Right ventricle myocardium inferior (tissue), 1 donor: Measurements from ENCODE around the gene OR1S2. TPM values are rescaled to one million over a fixed set of nuclear protein-coding genes. Genes with fewer than 3 reads are reported as not detected.
"Not testable (repeated sequence)": the region's sequence is repeated elsewhere in the genome, so short reads cannot be mapped to it uniquely, and the experiment has no call there.

Experiments
- ATAC-seq: fragments of 200-7000 bp; cut with Tn5 transposase; one replicate; pipeline ENCODE4 v1.9.1; 2020; ENCODE audit warnings: mild to moderate bottlenecking, moderate library complexity
- DNase-seq: peaks from one replicate; pipeline ENCODE4 v3.0.0; 2021; ENCODE audit errors: missing footprints
- intact Hi-C: fragments of 100-400 bp; cut with DNase I; formaldehyde crosslinking; loops from one replicate; pipeline ENCODE4 v1.11.0; 2022
- long read RNA-seq: library from polyadenylated mRNA; unstranded; transcript quantifications from one replicate; pipeline ENCODE4 v2.0.0, GENCODE V29; 2021
- total RNA-seq: library from RNA; stranded (reverse); fragmentation: NEBNext Ultra II Directional; extraction: Animal tissue kit (Norgen Biotek cat#: 25700); gene quantifications from one replicate; pipeline ENCODE4 v1.2.1, GENCODE V29; 2021
- donor health status: DM: no; HTN: yes; CAD: no; lungs with severe emphysema.

Gene OR1S2
- total RNA-seq: not detected
- long read RNA-seq: 0 reads

- ATAC-seq (no peak), DNase-seq (no peak)
- intact Hi-C loops: no loop called here
These were observed at the start of gene OR1S2 for GRCh38 chr11:58204042-58204441. Gene OR1S2 (minus strand): TSS chr11:58204142. CDS start chr11:58204142, 0 bp downstream.

- intact Hi-C loops: no loop called here
- ATAC-seq: no peak
- DNase-seq: no peak
These were observed 40.0 kb upstream of the OR1S2 start for GRCh38 chr11:58243954-58244353.

GRCh38 chr11:58227956-58228615, 24.1 kb upstream of the OR1S2 start:
- intact Hi-C loops: no loop called here
- ATAC-seq (no peak), DNase-seq (no peak)

- intact Hi-C loops: no loop called here
- DNase-seq (no peak), ATAC-seq (no peak)
These were observed 18.8 kb upstream of the OR1S2 start for GRCh38 chr11:58222721-58223120.

- no peak for DNase-seq
- intact Hi-C loops: no loop called here
- no peak for ATAC-seq
These were observed 12.5 kb upstream of the OR1S2 start for GRCh38 chr11:58216476-58216875.

- DNase-seq, ATAC-seq, intact Hi-C loops: not testable (repeated sequence)
These were observed 8.5 kb upstream of the OR1S2 start, which contains the start of gene OR1S1 for GRCh38 chr11:58212420-58212819. Gene OR1S1 (plus strand): TSS chr11:58212720.

- no peak for ATAC-seq
These were observed 4.7 kb downstream of the OR1S2 start for GRCh38 chr11:58199271-58199670.

GRCh38 chr11:58195939-58196338, 8.0 kb downstream of the OR1S2 start:
- intact Hi-C loops: no loop called here
- ATAC-seq: no peak
- DNase-seq: no peak

More at GRCh38 chr11:58199271-58199670, 4.7 kb downstream of the OR1S2 start:
- no peak for DNase-seq
- intact Hi-C loops: no loop called here

- ATAC-seq (no peak), DNase-seq (no peak)
- intact Hi-C loops: no loop called here
These were observed 10.6 kb downstream of the OR1S2 start for GRCh38 chr11:58193391-58193790.

GRCh38 chr11:58192229-58192628, 11.7 kb downstream of the OR1S2 start:
- no peak for DNase-seq
- ATAC-seq: no peak
- intact Hi-C loops: no loop called here

GRCh38 chr11:58188770-58189169, 15.2 kb downstream of the OR1S2 start, which contains the start of gene OR9Q2:
Gene OR9Q2 (plus strand): TSS chr11:58189070. CDS start chr11:58190491, 1,421 bp downstream.
- intact Hi-C loops: no loop called here
- ATAC-seq: no peak

GRCh38 chr11:58186938-58187337, 17.0 kb downstream of the OR1S2 start:
- intact Hi-C loops: no loop called here
- peak; percentile 44 for ATAC-seq
- no peak for DNase-seq

More at GRCh38 chr11:58188770-58189169, 15.2 kb downstream of the OR1S2 start, which contains the start of gene OR9Q2:
- no peak for DNase-seq

GRCh38 chr11:58179648-58180047, 24.3 kb downstream of the OR1S2 start:
- intact Hi-C loops: no loop called here
- DNase-seq (peak; percentile 63), ATAC-seq (no peak)

GRCh38 chr11:58178444-58178843, 25.5 kb downstream of the OR1S2 start:
- ATAC-seq: no peak
- DNase-seq: no peak
- intact Hi-C loops: no loop called here

- ATAC-seq (no peak), DNase-seq (no peak)
- intact Hi-C loops: no loop called here
These were observed 26.4 kb downstream of the OR1S2 start for GRCh38 chr11:58177409-58178054.

- no peak for ATAC-seq
- DNase-seq: no peak
- intact Hi-C loops: no loop called here
These were observed 38.3 kb downstream of the OR1S2 start for GRCh38 chr11:58165504-58166106.

- ATAC-seq: no peak
- DNase-seq: no peak
- intact Hi-C loops: no loop called here
These were observed 39.0 kb downstream of the OR1S2 start for GRCh38 chr11:58164990-58165389.

- ATAC-seq: no peak
- intact Hi-C loops: no loop called here
- no peak for DNase-seq
These were observed 39.6 kb downstream of the OR1S2 start for GRCh38 chr11:58164389-58164788.
